H1 (cell line): Measurements from ENCODE around the gene EML1.

Source experiments
- CBX8 ChIP-seq: fragments of 300-800, 300-1000 bp; sonication (generic); IDR thresholded peaks from 2 replicates; pipeline ENCODE4 v1.7.1; 2016; ENCODE audit warnings: low read depth, low read length, borderline replicate concordance
- CTCF ChIP-seq, 3 experiments: IDR thresholded peaks; 1 replicate in 2 of 3; 2 replicates in 1 of 3; pipeline versions ENCODE4 v1.5.1 to v1.6.1; 2011; ENCODE audit warnings: low read length in 3 of 3, mild to moderate bottlenecking in 3 of 3, inconsistent platforms in 2 of 3, low read depth in 1 of 3, moderate library complexity in 1 of 3; ENCODE audit not compliant: insufficient read depth in 1 of 3; ENCODE audit errors: control extremely low read depth in 1 of 3
- EZH2 ChIP-seq: fragments of 200-600 bp; sonication (generic); IDR thresholded peaks from 2 replicates; pipeline ENCODE4 v1.7.1; 2012; ENCODE audit warnings: low read depth, mild to moderate bottlenecking, moderate library complexity, low read length, inconsistent platforms; ENCODE audit not compliant: severe bottlenecking
- HDAC2 ChIP-seq, 2 experiments: fragments of 300-600 bp in 1 of 2; sonication (generic) in 1 of 2; IDR thresholded peaks; 2 replicates each; pipeline ENCODE4 v1.6.1; 2011 to 2012; ENCODE audit warnings: low read depth in 2 of 2, low read length in 2 of 2, mild to moderate bottlenecking in 2 of 2, moderate library complexity in 2 of 2, borderline replicate concordance in 1 of 2, inconsistent platforms in 1 of 2
- KDM1A ChIP-seq: fragments of 200-600, 300-600 bp; sonication (generic); IDR thresholded peaks from 2 replicates; pipeline ENCODE4 v1.7.1; 2016; ENCODE audit warnings: mild to moderate bottlenecking, low read length, borderline replicate concordance
- PHF8 ChIP-seq: fragments of 200-600 bp; sonication (generic); conservative IDR thresholded peaks from 2 replicates; pipeline ENCODE4 v1.7.1; 2012; ENCODE audit warnings: low read depth, mild to moderate bottlenecking, inconsistent platforms, low read length, moderate library complexity
- POLR2A ChIP-seq, 2 experiments: IDR thresholded peaks; 1 replicate in 1 of 2; 2 replicates in 1 of 2; pipeline ENCODE4 v1.6.1; 2011; ENCODE audit warnings: low read depth in 2 of 2, low read length in 2 of 2, mild to moderate bottlenecking in 2 of 2; ENCODE audit errors: control extremely low read depth in 1 of 2
- POLR2AphosphoS5 ChIP-seq: IDR thresholded peaks from 2 replicates; pipeline ENCODE4 v1.6.1; 2011; ENCODE audit warnings: low read depth, low read length
- RAD21 ChIP-seq, 2 experiments: IDR thresholded peaks in 1 of 2; conservative IDR thresholded peaks in 1 of 2; 2 replicates each; pipeline ENCODE4 v1.6.1; 2011; ENCODE audit warnings: low read depth in 2 of 2, low read length in 2 of 2, improper control_type of control experiment in 1 of 2, inconsistent platforms in 1 of 2, mild to moderate bottlenecking in 1 of 2, moderate library complexity in 1 of 2
- SP2 ChIP-seq: IDR thresholded peaks from 2 replicates; pipeline ENCODE4 v1.6.1; 2012; ENCODE audit warnings: mild to moderate bottlenecking, low read length, inconsistent platforms
- SRF ChIP-seq: IDR thresholded peaks from 2 replicates; pipeline ENCODE4 v1.6.1; 2011; ENCODE audit warnings: mild to moderate bottlenecking, low read depth, low read length, moderate library complexity
- TAF1 ChIP-seq: IDR thresholded peaks from 2 replicates; pipeline ENCODE4 v1.6.1; 2011; ENCODE audit warnings: mild to moderate bottlenecking, low read depth, low read length
- TEAD4 ChIP-seq: IDR thresholded peaks from 2 replicates; pipeline ENCODE4 v1.6.1; 2012; ENCODE audit warnings: low read depth, low read length, inconsistent platforms, mixed read lengths

- TF ChIP-seq CTCF (IDR thresholded peaks at IDR 0.05; ENCODE audit: control extremely low read depth in 1 of 3, insufficient read depth in 1 of 3, low read depth in 1 of 3, low read length in 3 of 3) (no peak), EZH2 (no peak), TAF1 (no peak), TEAD4 (no peak), POLR2A (IDR thresholded peaks at IDR 0.05; ENCODE audit: control extremely low read depth in 1 of 2, low read depth in 2 of 2, low read length in 2 of 2) (no peak), SRF (no peak), PHF8 (no peak), KDM1A (no peak), POLR2AphosphoS5 (no peak), CBX8 (no peak), RAD21 (IDR thresholded peaks at IDR 0.05 in 1 of 2, conservative IDR thresholded peaks at IDR 0.05 in 1 of 2; ENCODE audit: low read depth in 2 of 2, low read length in 2 of 2) (no peak), SP2 (no peak), HDAC2 (IDR thresholded peaks at IDR 0.05; ENCODE audit: borderline replicate concordance in 1 of 2, low read depth in 2 of 2, low read length in 2 of 2) (no peak)
Observed at GRCh38 chr14:99918781-99919180, 125.6 kb downstream of the EML1 start.
